ENCODE results near the gene DPYSL4. TPM values are rescaled to one million over a fixed set of nuclear protein-coding genes. Genes with fewer than 3 reads are reported as not detected.

Gene DPYSL4
- total and polyA plus RNA-seq, 2 experiments from 2014 or later = 10.6 to 23.9 TPM

- no peak for TF ChIP-seq CTCF (conservative IDR thresholded peaks at IDR 0.05; ENCODE audit: low read depth in 2 of 2)
- no peak for TF ChIP-seq EZH2phosphoT487 (IDR thresholded peaks at IDR 0.05; ENCODE audit: unreplicated experiment)
- no peak for TF ChIP-seq NANOG (IDR thresholded peaks at IDR 0.05; ENCODE audit: borderline replicate concordance)
Measured at GRCh38 chr10:132168571-132169030, 18.1 kb upstream of the DPYSL4 start (continued).

GRCh38 chr10:132169031-132169765, 17.6 kb upstream of the DPYSL4 start:
- DNase-seq (ENCODE audit: low spot score) = no peak
- H3K4me3 ChIP-seq = no peak overlapping the region
- Mint-ChIP-seq H3K4me1 (peaks cover 4% of the 10 kb centered on the region), H3K27ac (no peak overlapping the region), H3K9me3 (peaks cover 24% of the 10 kb centered on the region), H3K4me3 (no peak overlapping the region), H3K27me3 (ENCODE audit: insufficient read depth, low read depth, poor library complexity) (peaks cover 12% of the 10 kb centered on the region), H3K36me3 (ENCODE audit: low read depth) (peaks cover 5% of the 10 kb centered on the region)
- H3K27me3 ChIP-seq (ENCODE audit: insufficient read depth) = no peaks in the 10 kb centered on the region
- no peak overlapping the region for H3K4me2 ChIP-seq
- H3K36me3 ChIP-seq (ENCODE audit: insufficient read depth) = no peaks in the 10 kb centered on the region
- H3K9me2 ChIP-seq (ENCODE audit: insufficient read depth) = no peaks in the 10 kb centered on the region
- no peaks in the 10 kb centered on the region for H3K79me2 ChIP-seq (replicated peaks; ENCODE audit: insufficient read depth)
- no peak for ATAC-seq
- no peak overlapping the region for H2AFZ ChIP-seq
- H4K20me1 ChIP-seq (replicated peaks; ENCODE audit: insufficient read depth) = no peaks in the 10 kb centered on the region
- no peaks in the 10 kb centered on the region for H3K4me1 ChIP-seq (ENCODE audit: insufficient read depth)
- H3F3A ChIP-seq (replicated peaks; ENCODE audit: low read depth) = no peaks in the 10 kb centered on the region
- no peak overlapping the region for H3K27ac ChIP-seq (ENCODE audit: low read depth)
- TF ChIP-seq CREB1 (CRISPR knock-in tag; IDR thresholded peaks at IDR 0.05; ENCODE audit: low read depth) (no peak), ZNF462 (CRISPR knock-in tag; IDR thresholded peaks at IDR 0.05) (no peak), ZNF114 (CRISPR knock-in tag; IDR thresholded peaks at IDR 0.05) (no peak), POLR2AphosphoS5 (IDR thresholded peaks at IDR 0.05; ENCODE audit: low read depth) (no peak), REST (IDR thresholded peaks at IDR 0.05; ENCODE audit: unreplicated experiment) (no peak), STAT1 (IDR thresholded peaks at IDR 0.05; ENCODE audit: unreplicated experiment) (no peak), JUNB (IDR thresholded peaks at IDR 0.05; ENCODE audit: unreplicated experiment) (no peak), ETS1 (IDR thresholded peaks at IDR 0.05) (no peak), EZH2phosphoT487 (IDR thresholded peaks at IDR 0.05; ENCODE audit: unreplicated experiment) (no peak)

Data from GM23338 (cell line).